IPS-11a (cell line): ENCODE data around the gene B3GALT5.

Experiments
- H3K4me3 ChIP-seq: one replicate; pipeline ENCODE4 v1.5.1; 2013; ENCODE audit warnings: low read depth, low read length, control low read depth

B3GALT5 gene

DNA sequence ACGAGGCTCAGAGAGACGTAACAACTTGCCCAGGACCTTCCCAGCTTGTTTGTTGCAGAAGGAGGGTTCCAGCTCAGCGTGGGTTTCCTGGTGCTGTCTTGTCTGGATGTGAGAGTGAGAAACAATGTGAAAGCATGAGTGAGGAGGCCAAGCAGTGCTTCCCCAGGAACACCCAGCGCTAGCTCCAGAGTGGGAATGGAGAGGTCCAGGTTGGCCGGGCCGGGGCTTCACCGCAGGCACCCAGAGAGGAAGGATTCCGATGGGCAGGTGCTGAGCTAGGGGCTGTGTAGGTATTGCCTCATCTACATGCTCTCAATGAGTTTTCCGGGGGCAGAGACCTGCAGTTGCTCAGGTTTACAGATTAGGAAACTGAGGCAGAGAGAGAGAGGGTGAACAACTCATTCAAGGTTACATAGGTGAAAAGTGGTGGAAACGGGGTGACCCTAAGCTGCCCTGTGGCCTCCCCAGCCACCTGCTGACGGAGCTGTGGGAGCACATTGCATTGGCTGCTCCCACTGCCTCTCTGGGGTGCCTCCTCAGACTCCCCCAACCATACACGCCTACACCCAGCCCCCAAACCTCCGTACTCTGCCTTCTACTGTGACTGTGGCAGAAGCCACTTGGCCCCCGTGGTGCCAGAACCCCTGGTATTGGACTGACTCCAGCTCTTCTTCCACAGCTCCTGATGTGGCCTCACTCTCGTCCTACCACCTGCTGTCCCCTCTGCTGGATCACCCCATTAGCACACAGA, 51.2 kb downstream of the B3GALT5 start:
- H3K4me3 ChIP-seq: no peak overlapping the region

GRCh38 chr21:39664586-39664985, 51.8 kb downstream of the B3GALT5 start:
- H3K4me3 ChIP-seq: no peak overlapping the region

GRCh38 chr21:39666026-39666425, 53.3 kb downstream of the B3GALT5 start:
- no peak overlapping the region for H3K4me3 ChIP-seq

DNA sequence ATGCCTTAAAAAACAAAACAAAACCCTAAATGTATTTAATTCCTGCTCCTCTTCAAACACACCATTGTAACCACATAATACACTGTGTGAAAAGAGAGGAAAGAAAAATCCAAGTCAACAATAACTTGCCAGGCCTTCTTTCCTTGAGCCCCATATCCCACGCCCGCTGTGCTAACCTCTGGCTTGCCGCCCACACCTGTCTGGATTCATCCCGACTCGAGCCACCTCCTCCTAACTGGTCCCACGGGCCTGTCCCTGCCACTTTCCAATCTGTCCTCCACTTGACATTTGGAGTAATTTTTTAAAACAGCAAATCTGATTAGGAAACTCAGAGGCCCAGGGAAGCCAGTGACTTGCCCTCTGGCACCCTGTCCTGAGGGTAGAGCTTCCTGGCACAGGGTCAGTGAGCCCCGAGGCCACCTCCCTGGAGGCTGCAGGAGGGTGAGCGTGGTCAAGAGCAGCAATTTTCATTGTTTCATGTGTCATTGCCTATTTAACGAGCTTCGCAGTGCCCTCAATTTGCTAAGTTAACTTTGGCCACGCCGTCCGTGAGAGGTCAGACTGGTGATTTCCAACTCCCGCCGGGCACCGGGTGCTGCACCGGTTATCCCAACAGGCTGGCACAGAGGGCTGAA, 54.1 kb downstream of the B3GALT5 start:
- H3K4me3 ChIP-seq: no peak overlapping the region

DNA sequence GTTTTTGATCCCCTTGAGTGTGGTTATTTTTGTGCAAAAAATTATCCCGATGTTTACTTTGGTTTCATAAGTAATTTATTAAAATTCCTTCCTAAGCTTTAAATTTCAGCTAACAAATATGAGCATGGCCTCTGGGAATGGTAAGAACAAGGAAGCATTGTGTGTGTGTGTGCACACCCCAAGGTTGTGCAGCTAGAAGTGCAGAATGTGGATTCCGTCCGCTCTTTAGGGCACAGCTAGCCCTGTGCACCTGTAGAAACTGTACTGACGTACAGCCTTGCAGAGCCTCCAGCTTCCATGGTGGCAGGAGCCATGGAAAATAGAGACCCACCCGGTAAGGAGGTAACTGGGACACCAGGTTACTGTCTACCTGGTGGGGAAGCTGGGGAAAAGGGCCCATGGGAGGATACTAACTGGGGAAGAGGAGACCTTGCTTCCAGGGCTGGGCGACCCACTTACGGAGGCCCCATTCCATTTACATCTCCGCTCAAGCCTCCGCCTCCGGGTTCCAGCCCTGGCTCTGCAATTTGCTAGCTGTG, 54.7 kb downstream of the B3GALT5 start:
- no peak overlapping the region for H3K4me3 ChIP-seq

GRCh38 chr21:39668369-39668768, 55.6 kb downstream of the B3GALT5 start:
- no peak overlapping the region for H3K4me3 ChIP-seq

DNA sequence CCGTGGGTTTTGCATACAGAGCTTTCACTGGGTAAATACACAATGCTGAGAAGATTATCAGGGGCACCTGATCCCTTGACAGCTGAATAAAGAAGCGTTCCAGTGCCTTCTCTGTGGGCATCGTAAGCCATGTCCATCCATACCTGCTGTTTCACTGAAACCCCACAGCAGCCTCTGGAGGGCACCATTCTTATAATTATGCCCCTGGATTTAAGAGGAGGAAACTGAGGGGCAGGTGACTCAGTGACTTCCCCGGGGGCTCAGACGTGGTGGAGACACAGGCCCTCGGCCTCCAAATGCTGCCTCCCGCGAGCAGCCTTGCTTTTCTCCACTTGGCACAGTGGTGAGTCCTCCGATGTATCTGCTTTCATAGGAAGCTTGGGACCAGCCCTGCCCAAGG, 56.7 kb downstream of the B3GALT5 start:
- no peak overlapping the region for H3K4me3 ChIP-seq

DNA sequence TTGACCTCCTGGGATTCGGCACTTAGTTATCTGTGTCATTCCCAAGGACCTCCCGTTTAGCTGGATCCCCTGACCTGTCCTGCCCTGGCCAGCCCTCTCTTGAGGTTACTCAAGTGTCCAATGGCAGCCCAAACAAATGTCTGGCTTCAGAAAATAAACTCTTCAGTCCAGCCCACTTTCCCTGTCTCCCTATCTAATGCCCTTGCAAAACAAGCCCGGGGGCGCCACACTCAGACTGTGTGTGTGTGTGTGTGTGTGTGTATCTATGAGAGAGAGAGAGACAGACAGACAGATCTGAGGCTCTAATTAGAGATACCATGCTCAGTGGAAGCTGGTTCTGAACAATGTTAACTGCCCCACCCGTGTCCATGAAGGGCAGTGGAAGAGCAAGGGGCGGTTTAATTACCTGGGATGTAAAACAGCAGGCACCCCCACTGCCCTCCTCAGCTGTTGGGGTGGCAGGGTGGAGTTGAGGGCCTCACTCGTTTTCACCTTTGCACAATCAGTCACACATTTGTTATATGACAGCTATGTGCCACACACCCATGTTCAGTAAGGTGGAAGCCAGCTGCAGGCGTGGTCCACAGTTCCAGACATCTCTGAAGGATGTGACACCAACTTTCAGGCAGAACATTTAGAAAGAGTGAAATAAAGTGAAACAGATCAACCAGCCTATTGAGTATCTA, 57.4 kb downstream of the B3GALT5 start:
- H3K4me3 ChIP-seq: no peak overlapping the region

DNA sequence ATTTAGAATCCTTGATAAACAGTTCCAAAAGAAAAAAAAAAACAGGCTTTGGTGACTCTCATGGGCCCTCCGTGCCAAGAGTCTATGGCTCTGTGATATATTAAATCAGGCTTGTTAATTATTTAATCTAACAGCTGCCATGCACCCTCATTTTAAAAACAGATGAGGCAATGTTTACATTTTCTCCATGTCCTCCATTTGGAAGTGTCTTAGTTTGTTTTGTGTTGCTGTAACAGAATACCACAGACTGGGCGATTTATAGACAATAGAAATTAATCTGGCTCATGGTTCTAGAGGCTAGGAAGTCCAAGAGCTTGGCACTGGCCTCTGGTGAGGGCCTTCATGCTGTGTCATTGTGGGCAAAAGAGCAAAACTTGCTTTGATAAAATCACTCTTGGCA, 58.0 kb downstream of the B3GALT5 start:
- H3K4me3 ChIP-seq: no peak overlapping the region

GRCh38 chr21:39671986-39672385, 59.2 kb downstream of the B3GALT5 start:
- H3K4me3 ChIP-seq: no peak overlapping the region

- H3K4me3 ChIP-seq: no peak overlapping the region
These were observed 60.4 kb downstream of the B3GALT5 start for GRCh38 chr21:39673163-39673562.

DNA sequence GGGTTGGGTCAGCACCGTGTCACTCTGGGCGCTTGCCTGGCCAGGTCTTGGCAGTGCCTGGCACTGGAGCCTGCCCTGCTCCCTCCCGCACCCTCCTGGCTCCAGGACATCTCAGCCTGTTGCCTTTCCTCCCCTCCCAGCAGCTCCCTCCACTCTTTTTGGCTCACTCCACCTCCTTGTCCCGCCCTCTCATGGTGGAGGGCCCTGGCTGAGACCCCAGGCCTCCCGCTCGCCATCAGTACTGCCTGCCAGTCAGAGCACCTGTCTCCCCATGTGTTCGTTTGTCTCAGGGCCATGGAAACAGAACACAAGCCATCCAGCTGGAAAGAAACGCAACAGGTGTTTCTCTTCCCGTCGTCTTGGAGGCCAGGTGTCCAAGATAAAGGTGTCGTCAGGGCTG, 61.0 kb downstream of the B3GALT5 start:
- no peak overlapping the region for H3K4me3 ChIP-seq

GRCh38 chr21:39674801-39675200, 62.1 kb downstream of the B3GALT5 start:
- no peak overlapping the region for H3K4me3 ChIP-seq

DNA sequence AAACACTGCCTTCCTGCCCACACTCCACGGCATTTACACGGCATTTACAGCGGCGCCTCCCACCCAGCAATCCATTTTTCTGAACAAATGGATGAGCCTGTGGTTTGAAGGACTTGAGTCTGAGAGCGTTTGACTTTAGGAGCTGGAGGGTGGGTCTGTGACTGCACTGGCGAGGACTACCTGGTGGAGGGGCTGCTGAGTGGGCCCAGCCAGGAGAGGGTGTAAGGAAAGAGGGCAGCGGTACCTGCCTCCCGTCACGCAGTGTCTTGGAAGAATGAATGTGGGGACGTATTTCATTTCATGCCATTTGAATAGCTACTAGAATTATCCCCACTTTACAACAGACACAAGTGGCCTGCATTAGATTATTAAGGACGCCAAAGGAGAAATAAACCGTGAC, 62.9 kb downstream of the B3GALT5 start:
- H3K4me3 ChIP-seq: no peak overlapping the region

DNA sequence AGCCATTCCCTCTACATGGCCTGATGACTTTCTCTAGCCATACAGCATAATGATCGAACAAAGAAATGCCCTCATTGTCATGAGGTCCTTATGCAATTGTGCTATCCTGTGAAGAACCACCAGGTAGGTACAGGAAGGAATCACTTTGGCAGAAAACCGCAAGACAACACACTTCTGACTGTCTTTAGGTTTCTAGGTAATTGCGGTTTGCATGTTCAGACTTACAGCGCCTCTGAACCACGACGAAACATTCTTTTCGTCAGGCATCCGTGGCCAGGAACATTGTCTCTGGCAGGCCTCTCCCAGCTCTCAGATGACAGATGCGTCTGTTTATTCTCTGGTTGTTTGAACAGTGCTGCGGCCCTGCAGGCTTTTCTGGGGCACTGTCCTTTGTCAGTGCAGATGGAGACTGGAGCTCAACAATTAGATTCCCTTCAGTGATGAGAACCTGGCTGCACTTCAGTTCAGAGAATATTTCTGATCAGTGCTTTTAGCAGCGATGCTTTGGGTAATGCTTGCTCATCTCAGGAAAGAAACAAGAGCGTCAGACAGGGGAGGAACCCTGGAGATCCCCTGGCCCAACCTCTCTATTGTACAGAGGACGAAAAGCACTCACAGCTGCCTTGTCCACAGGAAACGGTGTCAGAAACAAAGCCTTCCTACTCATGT, 63.4 kb downstream of the B3GALT5 start:
- no peak overlapping the region for H3K4me3 ChIP-seq

DNA sequence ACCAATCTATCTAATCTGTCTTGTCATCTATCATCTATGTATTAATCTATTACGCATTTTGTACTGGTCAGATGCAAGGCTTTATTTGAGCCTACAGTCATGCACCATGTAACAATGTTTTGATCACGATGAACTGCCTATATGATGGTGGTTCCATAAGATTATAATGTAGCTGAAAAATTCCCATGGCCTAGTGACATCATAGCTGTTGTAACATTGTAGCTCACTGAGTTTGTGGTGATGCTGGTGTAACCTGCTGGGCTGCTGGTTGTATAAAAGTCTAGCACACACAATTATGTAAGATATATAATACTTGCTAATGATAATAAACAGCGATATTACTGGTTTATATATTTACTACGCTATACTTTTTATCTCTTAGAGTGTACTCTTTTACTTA, 67.5 kb downstream of the B3GALT5 start:
- no peak overlapping the region for H3K4me3 ChIP-seq

DNA sequence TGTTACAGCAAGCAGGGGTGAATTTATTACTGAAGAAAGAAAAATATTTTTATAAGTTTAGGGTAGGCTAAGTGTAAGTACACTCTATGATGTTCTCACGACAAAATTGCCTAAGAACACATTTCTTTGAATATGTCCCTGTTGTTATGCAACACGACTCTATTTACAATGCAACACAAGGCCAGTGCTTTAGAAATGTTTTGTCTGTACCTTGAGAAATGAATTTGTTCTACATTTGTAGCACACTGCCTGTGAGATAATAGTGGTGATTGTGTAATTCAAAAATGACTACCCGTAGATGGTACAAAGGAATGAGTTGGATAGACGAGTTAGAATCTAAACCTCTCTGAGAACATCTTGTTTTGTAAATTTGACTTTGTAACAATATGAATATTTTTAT, 68.5 kb downstream of the B3GALT5 start:
- H3K4me3 ChIP-seq: no peak overlapping the region

- no peak overlapping the region for H3K4me3 ChIP-seq
These were observed 69.1 kb downstream of the B3GALT5 start for GRCh38 chr21:39681845-39682244.

DNA sequence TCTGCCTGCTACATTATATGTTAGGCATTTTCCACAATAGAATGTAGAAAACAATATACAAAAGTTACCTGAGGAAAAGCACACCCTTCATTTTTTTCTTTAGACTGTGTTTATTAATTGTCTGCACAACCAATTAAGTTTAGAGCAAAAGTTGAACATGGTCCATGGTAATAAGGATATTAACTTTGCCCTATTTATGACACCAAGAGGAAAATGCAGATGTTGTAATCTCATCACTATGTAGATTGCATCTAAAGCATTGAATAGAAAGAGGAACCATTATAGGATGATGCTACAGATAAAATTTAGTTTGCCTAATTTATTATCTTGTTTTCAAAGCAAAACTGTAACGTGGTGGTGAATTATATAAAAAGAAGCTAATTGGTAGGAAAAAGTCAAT, 72.5 kb downstream of the B3GALT5 start:
- no peak overlapping the region for H3K4me3 ChIP-seq

GRCh38 chr21:39685991-39686390, 73.3 kb downstream of the B3GALT5 start:
- H3K4me3 ChIP-seq: no peak overlapping the region
